PC-9 (cell line): ENCODE data around the gene ARHGEF28.

Experiments
- CTCF ChIP-seq: fragments of 200-600 bp; sonication (generic); conservative IDR thresholded peaks from 2 replicates; pipeline ENCODE4 v1.6.1; 2017; ENCODE audit warnings: mixed run types, antibody characterized with exemption, mild to moderate bottlenecking, moderate library complexity
- EZH2 ChIP-seq: fragments of 200-600 bp; sonication (generic); IDR thresholded peaks from 2 replicates; pipeline ENCODE4 v1.8.0; 2017; ENCODE audit warnings: antibody characterized with exemption, low read depth

DNA sequence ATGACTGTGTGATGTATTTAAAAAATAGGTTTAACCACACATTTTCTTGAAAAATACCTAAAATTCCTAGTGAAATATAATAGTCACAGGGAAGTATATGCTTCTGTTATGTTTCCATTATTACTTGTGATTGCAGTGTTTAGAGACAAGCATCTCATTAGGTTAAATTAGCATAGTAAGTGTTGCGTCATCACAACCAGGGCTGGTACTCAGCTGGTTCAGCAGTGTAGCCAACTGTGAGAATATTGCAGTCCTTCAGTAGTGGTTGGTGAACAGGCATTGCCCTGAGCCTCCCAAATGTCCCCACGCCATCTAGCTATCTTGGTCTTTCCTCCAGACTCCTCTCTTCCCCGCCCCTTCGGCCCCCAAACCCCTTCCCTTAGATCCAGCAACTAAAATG, 261.7 kb downstream of the ARHGEF28 start:
- TF ChIP-seq EZH2 (no peak), CTCF (no peak)
